Mesothelial cell of epicardium (in vitro differentiated cells): Measurements from ENCODE around the gene C2orf15. TPM values are rescaled to one million over a fixed set of nuclear protein-coding genes. Genes with fewer than 3 reads are reported as not detected.

Experiments
- DNase-seq, 2 experiments: peaks; one replicate each; pipeline ENCODE4 v3.0.0; 2021; ENCODE audit warnings: low spot score in 2 of 2; ENCODE audit not compliant: unreplicated experiment in 2 of 2
- H3K27ac Mint-ChIP-seq: 2 replicates; pipeline ENCODE4 v1.8.0; 2021; ENCODE audit warnings: mixed read lengths
- H3K27me3 Mint-ChIP-seq: 2 replicates; pipeline ENCODE4 v1.8.0; 2021; ENCODE audit warnings: low read depth, mixed read lengths
- H3K36me3 Mint-ChIP-seq: 2 replicates; pipeline ENCODE4 v1.8.0; 2021; ENCODE audit warnings: mixed read lengths
- H3K4me1 Mint-ChIP-seq: 2 replicates; pipeline ENCODE4 v1.8.0; 2021; ENCODE audit warnings: mixed read lengths
- H3K4me3 Mint-ChIP-seq: 2 replicates; pipeline ENCODE4 v1.8.0; 2021; ENCODE audit warnings: mild to moderate bottlenecking, moderate library complexity, mixed read lengths
- H3K9me3 Mint-ChIP-seq: 2 replicates; pipeline ENCODE4 v1.8.0; 2021; ENCODE audit warnings: mixed read lengths
- CTCF ChIP-seq: fragments of 200-600 bp; sonication (generic); IDR thresholded peaks from one replicate; pipeline ENCODE4 v1.5.0; 2021; ENCODE audit warnings: antibody characterized with exemption; ENCODE audit not compliant: unreplicated experiment
- total RNA-seq: library from RNA; stranded (reverse); gene quantifications from 3 replicates; pipeline ENCODE4 v1.2.1, GENCODE V29; 2021

The C2orf15 gene
- total RNA-seq, 1 donor from 2014 or later = 7.8 TPM

- peaks cover 24% of the 10 kb centered on the region for H3K36me3 Mint-ChIP-seq
- H3K27ac Mint-ChIP-seq = no peak overlapping the region
- H3K27me3 Mint-ChIP-seq = no peaks in the 10 kb centered on the region
- no peak for TF ChIP-seq CTCF
- no peak for DNase-seq
- H3K4me3 Mint-ChIP-seq = no peak overlapping the region
- H3K4me1 Mint-ChIP-seq = peaks cover 4% of the 10 kb centered on the region
- peaks cover 20% of the 10 kb centered on the region for H3K9me3 Mint-ChIP-seq
Observed at GRCh38 chr2:99200076-99200800, 58.7 kb downstream of the C2orf15 start.

Other genes starting within 250 kb of the C2orf15 start
- 1.1 to 1.7 TPM (median 1.7 TPM) in 3 replicates for gene CRACDL, start 205.5 kb upstream of the C2orf15 start, total RNA-seq
- 10.5 to 11.3 TPM (median 11.3 TPM) in 3 replicates for gene TSGA10, start 13.2 kb downstream of the C2orf15 start, total RNA-seq
- 6.4 to 8.2 TPM (median 8.2 TPM) in 3 replicates for gene LIPT1, start 13.3 kb downstream of the C2orf15 start, total RNA-seq
- gene MITD1, start 39.4 kb downstream of the C2orf15 start, total RNA-seq = 31.5 to 34.4 TPM (median 32.2 TPM) in 3 replicates
- 33.3 to 35.3 TPM (median 35.1 TPM) in 3 replicates for gene MRPL30, start 39.5 kb downstream of the C2orf15 start, total RNA-seq
- gene LYG2, start 114.0 kb downstream of the C2orf15 start, total RNA-seq = not detected in 3 replicates
- gene LYG1, start 159.5 kb downstream of the C2orf15 start, total RNA-seq = 1.9 to 2.2 TPM (median 2.1 TPM) in 3 replicates
- gene TXNDC9, start 194.6 kb downstream of the C2orf15 start, total RNA-seq = 22.7 to 24.9 TPM (median 22.9 TPM) in 3 replicates
- gene EIF5B, start 195.7 kb downstream of the C2orf15 start, total RNA-seq = 42.1 to 45.8 TPM (median 45.3 TPM) in 3 replicates